Prostate gland (tissue), 2 donors: Measurements from ENCODE around the gene PMS1. TPM values are rescaled to one million over a fixed set of nuclear protein-coding genes. Genes with fewer than 3 reads are reported as not detected.

ENCODE experiments used
- DNase-seq: peaks from one replicate; pipeline ENCODE4 v3.0.0-alpha.2; 2019; ENCODE audit warnings: low spot score
- H3K27ac ChIP-seq, 2 donors: fragments of 200-600 bp; sonication (generic); 2 replicates each; pipeline ENCODE4 v1.5.1; 2017 to 2019
- H3K27me3 ChIP-seq: fragments of 200-600 bp; sonication (generic); replicated peaks from 2 replicates; pipeline ENCODE4 v1.5.1; 2019; ENCODE audit not compliant: insufficient read depth
- H3K36me3 ChIP-seq, 2 donors: fragments of 200-600 bp; sonication (generic); 1 replicate in 1 of 2; 2 replicates in 1 of 2; pipeline versions ENCODE4 v1.5.1 to v1.8.1; 2017 to 2019
- H3K4me1 ChIP-seq: fragments of 200-600 bp; sonication (generic); replicated peaks from 2 replicates; pipeline ENCODE4 v1.5.1; 2019
- H3K4me3 ChIP-seq, 2 donors: fragments of 200-600 bp; sonication (generic); 2 replicates each; pipeline ENCODE4 v1.5.1; 2017 to 2019
- H3K9me3 ChIP-seq: fragments of 200-600 bp; sonication (generic); 2 replicates; pipeline ENCODE4 v1.5.1; 2017
- POLR2A ChIP-seq: fragments of 450-650 bp; IDR thresholded peaks from one replicate; pipeline ENCODE4 v1.6.1; 2016; ENCODE audit warnings: antibody characterized with exemption, mild to moderate bottlenecking
- POLR2AphosphoS5 ChIP-seq: sonication (generic); formaldehyde crosslinking; IDR thresholded peaks from one replicate; pipeline ENCODE4 v1.6.1; 2017; ENCODE audit warnings: antibody characterized with exemption
- WGBS: methylation state at CpG from one replicate; pipeline ENCODE4 v1.1.5; 2018; 5-methylcytosine and 5-hydroxymethylcytosine counted together
- intact Hi-C: fragments of 100-400 bp; cut with DNase I; formaldehyde crosslinking; loops from one replicate; pipeline ENCODE4 v1.14.2; 2022
- total RNA-seq, 2 donors: library from RNA; depleted of rRNA; stranded (reverse); fragments of >200 nt; gene quantifications; one replicate each; pipeline ENCODE4 v1.1.0, GENCODE V29; 2016
- TF ChIP-seq, protein P1 (sequence below), 4 experiments: fragments of 200-600 bp in 2 of 4; fragments of 450-650 bp in 2 of 4; sonication (generic) in 2 of 4; IDR thresholded peaks; 1 replicate in 3 of 4; 2 replicates in 1 of 4; pipeline ENCODE4 v1.5.1; 2016 to 2019; ENCODE audit warnings: antibody characterized with exemption in 4 of 4, mild to moderate bottlenecking in 2 of 4, moderate library complexity in 2 of 4

PMS1 gene
- total RNA-seq, 2 donors from 2014 or later = 22.3 to 23.8 TPM

DNA sequence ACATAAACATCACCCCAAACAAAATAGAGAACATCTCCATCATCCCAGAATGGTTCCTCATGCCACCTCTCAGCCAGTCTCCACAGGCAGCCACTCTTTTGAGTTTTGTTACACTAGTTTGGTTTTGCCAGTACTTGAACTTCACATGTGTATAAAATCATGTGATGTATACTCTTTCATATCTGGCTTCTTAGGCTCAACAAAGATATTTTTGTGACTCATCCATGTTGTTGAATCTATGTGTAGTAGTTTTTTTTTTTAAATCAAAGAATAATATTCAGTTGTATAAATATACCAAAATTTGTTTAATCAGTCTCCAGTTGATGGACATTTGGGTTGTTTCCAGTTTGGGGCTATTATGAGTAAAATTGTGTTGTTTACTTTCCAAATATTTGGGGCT lies 75.9 kb downstream of the PMS1 start:
- no peak for DNase-seq
- H3K9me3 ChIP-seq = no peaks in the 10 kb centered on the region
- H3K4me1 ChIP-seq = no peaks in the 10 kb centered on the region
- no peak overlapping the region for H3K27ac ChIP-seq
- TF ChIP-seq POLR2A = no peak
- intact Hi-C loops = no loop called here
- H3K27me3 ChIP-seq = no peaks in the 10 kb centered on the region
- H3K4me3 ChIP-seq = no peak overlapping the region
- no peaks in the 10 kb centered on the region for H3K36me3 ChIP-seq

DNA sequence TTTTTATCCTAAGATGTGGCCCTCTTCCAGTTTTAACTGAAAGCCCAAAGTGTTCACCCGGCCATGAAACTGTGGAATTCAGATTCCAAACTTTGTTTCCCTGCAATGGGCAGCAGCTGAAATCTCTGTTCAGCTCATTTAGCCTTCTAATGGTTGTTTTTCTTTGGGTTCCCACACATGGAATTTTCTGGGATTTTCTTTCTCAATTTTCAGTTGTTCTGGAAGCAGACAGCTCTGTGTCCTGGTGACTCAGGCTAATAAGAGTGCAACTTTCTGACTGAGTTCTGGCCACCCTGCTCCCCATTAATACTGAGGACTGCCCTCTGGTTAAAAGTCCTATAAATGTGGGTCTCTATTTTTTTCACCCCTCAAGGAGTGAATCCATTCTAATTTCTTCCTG lies 78.5 kb downstream of the PMS1 start:
- H3K4me3 ChIP-seq = no peak overlapping the region
- intact Hi-C loops = no loop called here

DNA sequence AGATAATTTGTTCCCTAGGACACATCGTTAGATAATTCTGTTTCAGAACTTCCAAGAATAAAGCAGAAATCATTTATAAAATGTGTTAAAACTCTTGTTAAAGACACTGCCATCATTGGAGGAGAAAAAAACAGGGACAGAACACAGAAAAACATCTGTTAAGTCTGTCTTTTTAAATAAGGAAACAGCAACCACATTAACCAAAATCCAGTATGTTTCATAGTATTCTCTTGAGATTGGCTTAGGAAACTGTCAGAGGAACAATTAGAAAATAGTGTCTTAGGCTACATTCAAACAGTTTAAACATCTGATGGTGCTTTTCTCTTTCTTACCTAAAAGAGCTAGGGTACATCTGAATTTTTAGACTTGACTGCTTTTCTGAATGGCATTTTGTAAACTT lies 81.6 kb downstream of the PMS1 start:
- H3K9me3 ChIP-seq = no peaks in the 10 kb centered on the region
- 89% methylated on average over 1 of the region's 1 CpG for WGBS
- TF ChIP-seq, protein P1, sequence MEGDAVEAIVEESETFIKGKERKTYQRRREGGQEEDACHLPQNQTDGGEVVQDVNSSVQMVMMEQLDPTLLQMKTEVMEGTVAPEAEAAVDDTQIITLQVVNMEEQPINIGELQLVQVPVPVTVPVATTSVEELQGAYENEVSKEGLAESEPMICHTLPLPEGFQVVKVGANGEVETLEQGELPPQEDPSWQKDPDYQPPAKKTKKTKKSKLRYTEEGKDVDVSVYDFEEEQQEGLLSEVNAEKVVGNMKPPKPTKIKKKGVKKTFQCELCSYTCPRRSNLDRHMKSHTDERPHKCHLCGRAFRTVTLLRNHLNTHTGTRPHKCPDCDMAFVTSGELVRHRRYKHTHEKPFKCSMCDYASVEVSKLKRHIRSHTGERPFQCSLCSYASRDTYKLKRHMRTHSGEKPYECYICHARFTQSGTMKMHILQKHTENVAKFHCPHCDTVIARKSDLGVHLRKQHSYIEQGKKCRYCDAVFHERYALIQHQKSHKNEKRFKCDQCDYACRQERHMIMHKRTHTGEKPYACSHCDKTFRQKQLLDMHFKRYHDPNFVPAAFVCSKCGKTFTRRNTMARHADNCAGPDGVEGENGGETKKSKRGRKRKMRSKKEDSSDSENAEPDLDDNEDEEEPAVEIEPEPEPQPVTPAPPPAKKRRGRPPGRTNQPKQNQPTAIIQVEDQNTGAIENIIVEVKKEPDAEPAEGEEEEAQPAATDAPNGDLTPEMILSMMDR (IDR thresholded peaks at IDR 0.05) = no peak
- no peak for TF ChIP-seq POLR2A
- TF ChIP-seq POLR2AphosphoS5 = no peak

More for the DNA sequence above, 78.5 kb downstream of the PMS1 start:
- TF ChIP-seq, protein P1 (IDR thresholded peaks at IDR 0.05) = no peak
- no peak for TF ChIP-seq POLR2A
- no peak for TF ChIP-seq POLR2AphosphoS5
- WGBS = 88% methylated on average over 1 of the region's 1 CpG
- Histone ChIP-seq H3K4me1 (no peaks in the 10 kb centered on the region), H3K27me3 (no peaks in the 10 kb centered on the region), H3K9me3 (no peaks in the 10 kb centered on the region), H3K27ac (no peak overlapping the region), H3K36me3 (no peaks in the 10 kb centered on the region)
- no peak for DNase-seq

DNA sequence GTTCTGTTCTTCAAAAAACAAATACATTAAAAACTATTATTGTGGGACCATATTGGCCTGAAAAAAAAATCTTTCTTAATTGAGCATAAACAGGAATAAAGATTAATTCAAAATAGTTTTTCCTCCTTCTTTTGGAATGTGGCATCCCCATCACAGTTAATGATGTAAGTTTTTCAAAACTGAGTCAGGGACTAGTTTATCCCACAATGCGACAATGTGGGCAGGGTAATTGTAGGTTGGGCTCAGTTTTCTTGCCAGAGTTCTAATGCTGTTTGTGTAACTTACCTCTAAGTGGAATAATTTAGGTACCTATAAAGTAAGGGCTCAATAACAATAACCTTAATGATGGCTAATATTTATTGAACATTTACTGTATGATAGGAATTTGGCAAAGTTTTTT lies 82.0 kb downstream of the PMS1 start:
- TF ChIP-seq, protein P1 (IDR thresholded peaks at IDR 0.05) = no peak
- TF ChIP-seq POLR2AphosphoS5 (no peak), POLR2A (no peak)
- Histone ChIP-seq H3K27me3 (no peaks in the 10 kb centered on the region), H3K36me3 (no peaks in the 10 kb centered on the region), H3K27ac (no peak overlapping the region), H3K4me1 (no peaks in the 10 kb centered on the region), H3K4me3 (no peak overlapping the region), H3K9me3 (no peaks in the 10 kb centered on the region)
- 69% methylated on average over 1 of the region's 1 CpG for WGBS
- DNase-seq = no peak
- intact Hi-C loops = no loop called here

More for the DNA sequence above, 81.6 kb downstream of the PMS1 start:
- intact Hi-C loops = no loop called here
- Histone ChIP-seq H3K4me3 (no peak overlapping the region), H3K27ac (no peak overlapping the region), H3K4me1 (no peaks in the 10 kb centered on the region), H3K36me3 (no peaks in the 10 kb centered on the region), H3K27me3 (no peaks in the 10 kb centered on the region)
- DNase-seq = no peak

DNA sequence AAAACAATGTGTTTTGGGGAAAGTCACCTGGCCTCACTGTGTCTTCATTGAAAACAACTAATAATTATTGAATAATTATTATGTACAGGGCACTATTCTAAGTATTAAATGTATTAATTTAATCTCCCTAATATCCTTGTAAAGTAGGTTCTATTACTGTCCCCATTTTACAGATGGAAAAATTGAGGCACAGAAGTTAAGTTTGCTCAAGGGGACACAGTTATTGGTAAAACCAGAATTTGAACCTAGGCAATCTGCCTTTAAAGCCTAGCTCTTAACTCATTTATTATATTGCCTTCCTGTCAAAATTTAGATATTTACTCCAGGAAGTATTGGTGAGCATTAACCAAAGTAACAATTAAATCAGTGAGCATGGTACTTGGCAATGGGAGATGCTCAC lies 84.6 kb downstream of the PMS1 start:
- Histone ChIP-seq H3K4me3 (no peak overlapping the region), H3K36me3 (no peaks in the 10 kb centered on the region), H3K4me1 (no peaks in the 10 kb centered on the region), H3K9me3 (no peaks in the 10 kb centered on the region), H3K27ac (no peak overlapping the region), H3K27me3 (no peaks in the 10 kb centered on the region)
- DNase-seq = no peak
- intact Hi-C loops = no loop called here
- TF ChIP-seq POLR2A (no peak), POLR2AphosphoS5 (no peak)
- TF ChIP-seq, protein P1 (IDR thresholded peaks at IDR 0.05) = no peak
